Endothelial cell of umbilical vein (primary cell): ENCODE data around the gene DLGAP4. TPM values are rescaled to one million over a fixed set of nuclear protein-coding genes. Genes with fewer than 3 reads are reported as not detected.

ENCODE experiments used
- BruUV-seq: library from RNA; stranded (reverse); fragments of 400-500 nt; replicated peaks from 2 replicates; lab custom pipeline; 2021; lab: Mats Ljungman, UMichigan
- CTCF ChIA-PET: fragments of 300-600, 350-600 bp; sonication (Branson Sonifier 250); formaldehyde crosslinking; loops from one replicate; lab custom pipeline; 2021; ENCODE audit warnings: antibody characterized with exemption, inconsistent platforms; lab: Charles Lee
- POLR2A ChIA-PET: fragments of 300-600, 350-600 bp; sonication (Branson Sonifier 250); formaldehyde crosslinking; loops from one replicate; lab custom pipeline; 2021; ENCODE audit warnings: antibody characterized with exemption, inconsistent platforms; lab: Charles Lee
- DNase-seq: peaks from one replicate; pipeline ENCODE4 v3.0.0-alpha.2; 2011; ENCODE audit warnings: low read depth, low spot score
- FAIRE-seq: peaks from 2 replicates; lab custom pipeline; 2011; peaks lifted over from hg19 to GRCh38; lab: Jason Lieb, UNC
- H2AFZ ChIP-seq: 2 replicates; pipeline ENCODE4 v1.6.0; 2012; ENCODE audit warnings: low read depth, low read length, control low read depth, inconsistent platforms
- H3K27ac ChIP-seq: 2 replicates; pipeline ENCODE4 v1.5.1; 2011; ENCODE audit warnings: low read depth, mild to moderate bottlenecking, control low read depth, low read length, moderate library complexity; ENCODE audit not compliant: insufficient read depth
- H3K27me3 ChIP-seq, 2 experiments: 2 replicates each; pipeline versions ENCODE4 v1.6.0 to v1.6.1; 2011; ENCODE audit warnings: low read length in 2 of 2, mixed read lengths in 1 of 2; ENCODE audit not compliant: control insufficient read depth in 2 of 2, insufficient read depth in 2 of 2
- H3K36me3 ChIP-seq, 2 experiments: 2 replicates in 1 of 2; 3 replicates in 1 of 2; pipeline ENCODE4 v1.5.1; 2011; ENCODE audit warnings: low read length in 2 of 2, mild to moderate bottlenecking in 1 of 2, moderate library complexity in 1 of 2; ENCODE audit not compliant: control insufficient read depth in 2 of 2, insufficient read depth in 2 of 2; ENCODE audit errors: extremely low read depth in 1 of 2
- H3K4me1 ChIP-seq: 3 replicates; pipeline ENCODE4 v1.5.1; 2011; ENCODE audit warnings: mild to moderate bottlenecking, low read length; ENCODE audit not compliant: control insufficient read depth, insufficient read depth; ENCODE audit errors: extremely low read depth
- H3K4me2 ChIP-seq: 2 replicates; pipeline ENCODE4 v1.6.1; 2011; ENCODE audit warnings: low read length, control low read depth, mixed read lengths; ENCODE audit not compliant: insufficient read depth
- H3K4me3 ChIP-seq, 3 experiments: fragments of 200-600 bp in 1 of 3; sonication (generic), shearing (Covaris generic) in 1 of 3; replicated peaks in 1 of 3; 2 replicates each; pipeline ENCODE4 v1.5.1; 2011 to 2016; ENCODE audit warnings: control low read depth in 3 of 3, low read length in 3 of 3, mild to moderate bottlenecking in 2 of 3, inconsistent platforms in 1 of 3, low read depth in 1 of 3, moderate library complexity in 1 of 3; ENCODE audit not compliant: insufficient read depth in 1 of 3
- H3K79me2 ChIP-seq: 2 replicates; pipeline ENCODE4 v1.6.0; 2012; ENCODE audit warnings: low read length, inconsistent platforms; ENCODE audit not compliant: control insufficient read depth, insufficient read depth
- H3K9ac ChIP-seq: replicated peaks from 2 replicates; pipeline ENCODE3; 2011; ENCODE audit warnings: low read length, control low read depth; ENCODE audit not compliant: insufficient read depth; ENCODE audit errors: extremely low read depth
- H3K9me1 ChIP-seq: replicated peaks from 3 replicates; pipeline ENCODE4 v1.6.0; 2011; ENCODE audit warnings: mild to moderate bottlenecking, low read length; ENCODE audit not compliant: control insufficient read depth, insufficient read depth; ENCODE audit errors: extremely low read depth
- H3K9me3 ChIP-seq: replicated peaks from 2 replicates; pipeline ENCODE4 v1.5.1; 2012; ENCODE audit warnings: low read length, inconsistent platforms; ENCODE audit not compliant: control insufficient read depth, insufficient read depth
- H4K20me1 ChIP-seq: replicated peaks from 2 replicates; pipeline ENCODE3; 2011; ENCODE audit warnings: mild to moderate bottlenecking, low read length; ENCODE audit not compliant: control insufficient read depth, insufficient read depth; ENCODE audit errors: extremely low read depth
- EZH2 ChIP-seq: IDR thresholded peaks from 2 replicates; pipeline ENCODE4 v1.6.1; 2012; ENCODE audit warnings: borderline replicate concordance, low read depth, mild to moderate bottlenecking, moderate library complexity, low read length, inconsistent platforms; ENCODE audit not compliant: severe bottlenecking
- FOS ChIP-seq: IDR thresholded peaks from 2 replicates; pipeline ENCODE4 v1.6.1; 2011; ENCODE audit warnings: mild to moderate bottlenecking, low read length, moderate library complexity, borderline replicate concordance; ENCODE audit not compliant: insufficient read depth
- GATA2 ChIP-seq: IDR thresholded peaks from 2 replicates; pipeline ENCODE4 v1.7.0; 2011; ENCODE audit warnings: low read depth, mild to moderate bottlenecking, moderate library complexity, mixed read lengths, low read length; ENCODE audit not compliant: insufficient read length, insufficient read depth
- JUN ChIP-seq: IDR thresholded peaks from 2 replicates; pipeline ENCODE4 v1.6.1; 2011; ENCODE audit warnings: borderline replicate concordance, low read depth; ENCODE audit not compliant: insufficient read length, insufficient read depth
- MYC ChIP-seq: IDR thresholded peaks from one replicate; pipeline ENCODE4 v1.6.1; 2011; ENCODE audit warnings: mild to moderate bottlenecking, low read depth, low read length
- POLR2A ChIP-seq: IDR thresholded peaks from 2 replicates; pipeline ENCODE4 v1.6.1; 2012; ENCODE audit warnings: low read depth, mild to moderate bottlenecking, control low read depth, low read length
- POLR2AphosphoS5 ChIP-seq: IDR thresholded peaks from 2 replicates; pipeline ENCODE4 v1.6.1; 2012; ENCODE audit warnings: low read depth, mild to moderate bottlenecking, control low read depth, low read length, moderate library complexity; ENCODE audit not compliant: insufficient read depth
- dilution Hi-C: fragments of 300-500 bp; cut with MboI; formaldehyde crosslinking; loops from one replicate; pipeline ENCODE4 v1.15.0; 2019; ENCODE audit warnings: low sequenced_read_pairs; ENCODE audit not compliant: extremely low pct_ligation_motif_present
- intact Hi-C: fragments of 100-400 bp; cut with micrococcal nuclease; formaldehyde crosslinking; loops from one replicate; pipeline ENCODE4 v1.10.0; 2022
- polyA plus RNA-seq, 4 experiments: library from polyadenylated mRNA; depleted of rRNA in 3 of 4; stranded (reverse) in 3 of 4; unstranded in 1 of 4; fragments of >200 nt; gene quantifications; 2 replicates each; pipeline versions ENCODE4 v1.2.1 to v1.2.3, GENCODE V29; 2011 to 2012; ENCODE audit warnings: missing spikeins in 1 of 4
- total RNA-seq: library from RNA; stranded (reverse); gene quantifications from 2 replicates; pipeline ENCODE4 v1.2.3, GENCODE V29; 2021

Gene DLGAP4
- total and polyA plus RNA-seq, 2 donors (not counting 3 experiments of a cell fraction or from before 2014, with no cell fraction given), result 57.5 to 125 TPM

- intact Hi-C loops, result no loop called here
- Histone ChIP-seq H3K36me3 (no peaks in the 10 kb centered on the region), H3K4me1 (no peaks in the 10 kb centered on the region), H3K4me2 (no peak overlapping the region), H3K79me2 (no peaks in the 10 kb centered on the region), H3K27me3 (peaks cover 0 to 8% of the 10 kb centered on the region in 2 experiments), H3K9me1 (no peaks in the 10 kb centered on the region), H3K9ac (no peak overlapping the region), H2AFZ (no peak overlapping the region), H3K4me3 (no peak overlapping the region), H4K20me1 (no peaks in the 10 kb centered on the region), H3K27ac (no peak overlapping the region), H3K9me3 (no peaks in the 10 kb centered on the region)
- DNase-seq (no peak), FAIRE-seq (no peak)
- CTCF ChIA-PET, result no interaction called here
- TF ChIP-seq EZH2 (no peak), FOS (no peak), MYC (no peak), JUN (no peak), POLR2A (no peak), POLR2AphosphoS5 (no peak), GATA2 (no peak)
- dilution Hi-C loops, result no loop called here
- no TSS peak for BruUV-seq
- POLR2A ChIA-PET, result no interaction called here
Measured at GRCh38 chr20:36334281-36335205, 28.4 kb downstream of the DLGAP4 start.
